SK-N-SH (cell line): Measurements from ENCODE around the gene RANGAP1. TPM values are rescaled to one million over a fixed set of nuclear protein-coding genes. Genes with fewer than 3 reads are reported as not detected.
A peak's percentile ranks its signal among the peaks of the same experiment; 100 is the strongest.
"Not testable (repeated sequence)": the region's sequence is repeated elsewhere in the genome, so short reads cannot be mapped to it uniquely, and the experiment has no call there.

Experiments used
- CTCF ChIA-PET: fragments of 300-600, 350-600 bp; formaldehyde crosslinking; extraction: SDS; loops from one replicate; lab custom pipeline; 2021; lab: Yijun Ruan, JAX
- POLR2A ChIA-PET: fragments of 350-600 bp; sonication (Branson Sonifier 250); formaldehyde crosslinking; extraction: SDS; loops from one replicate; lab custom pipeline; 2020; ENCODE audit warnings: antibody characterized with exemption, inconsistent platforms; lab: Yijun Ruan, JAX
- DNase-seq: peaks from one replicate; pipeline ENCODE4 v3.0.0; 2012
- H2AFZ ChIP-seq: fragments of 200-600 bp; sonication (generic); 2 replicates; pipeline ENCODE4 v1.8.1; 2016; ENCODE audit warnings: antibody characterized with exemption, mild to moderate bottlenecking, low read depth
- H3F3A ChIP-seq: fragments of 200-600 bp; sonication (generic); replicated peaks from 2 replicates; pipeline ENCODE3; 2016; ENCODE audit warnings: antibody characterized with exemption, mild to moderate bottlenecking; ENCODE audit not compliant: insufficient read depth
- H3K27ac ChIP-seq, 2 experiments: fragments of 200-500 bp in 1 of 2; fragments of 200-600 bp in 1 of 2; sonication (Bioruptor generic) in 1 of 2; sonication (generic), shearing (Covaris generic) in 1 of 2; 2 replicates each; pipeline versions ENCODE4 v1.5.1 to v1.6.1; 2014 to 2016; ENCODE audit warnings: low read depth in 2 of 2, inconsistent platforms in 1 of 2, low read length in 1 of 2, mild to moderate bottlenecking in 1 of 2, mixed read lengths in 1 of 2
- H3K27me3 ChIP-seq: fragments of 200-600 bp; sonication (generic), shearing (Covaris generic); 2 replicates; pipeline ENCODE4 v1.6.1; 2016; ENCODE audit warnings: mixed run types; ENCODE audit not compliant: insufficient read depth
- H3K36me3 ChIP-seq, 2 experiments: fragments of 200-500 bp in 1 of 2; fragments of 200-600 bp in 1 of 2; sonication (Bioruptor generic) in 1 of 2; sonication (generic) in 1 of 2; replicated peaks in 1 of 2; 2 replicates each; pipeline versions ENCODE3 to v1.5.1; 2014 to 2016; ENCODE audit warnings: low read length in 1 of 2, mild to moderate bottlenecking in 1 of 2; ENCODE audit not compliant: insufficient read depth in 2 of 2, control insufficient read depth in 1 of 2
- H3K4me1 ChIP-seq, 2 experiments: fragments of 200-500 bp in 1 of 2; fragments of 200-600 bp in 1 of 2; sonication (Bioruptor generic) in 1 of 2; sonication (generic), shearing (Covaris generic) in 1 of 2; 2 replicates each; pipeline versions ENCODE4 v1.5.1 to v1.6.1; 2014 to 2016; ENCODE audit warnings: low read depth in 1 of 2, low read length in 1 of 2, mixed run types in 1 of 2; ENCODE audit not compliant: insufficient read depth in 2 of 2, control insufficient read depth in 1 of 2
- H3K4me2 ChIP-seq: fragments of 200-600 bp; sonication (generic), shearing (Covaris generic); 2 replicates; pipeline ENCODE4 v1.6.1; 2017; ENCODE audit warnings: mixed run types
- H3K4me3 ChIP-seq, 2 experiments: fragments of 200-500 bp in 1 of 2; fragments of 200-600 bp in 1 of 2; sonication (Bioruptor generic) in 1 of 2; sonication (generic), shearing (Covaris generic) in 1 of 2; 2 replicates each; pipeline versions ENCODE4 v1.5.1 to v1.8.1; 2014 to 2016; ENCODE audit warnings: low read depth in 2 of 2, inconsistent platforms in 1 of 2, low read length in 1 of 2, mild to moderate bottlenecking in 1 of 2, mixed read lengths in 1 of 2, moderate library complexity in 1 of 2
- H3K79me2 ChIP-seq: fragments of 200-600 bp; sonication (generic); 2 replicates; pipeline ENCODE4 v1.8.1; 2017; ENCODE audit warnings: mild to moderate bottlenecking; ENCODE audit not compliant: insufficient read depth
- H3K9ac ChIP-seq: fragments of 200-600 bp; sonication (generic); 2 replicates; pipeline ENCODE4 v1.6.1; 2017; ENCODE audit warnings: mixed run types
- H3K9me2 ChIP-seq: fragments of 200-600 bp; sonication (generic); 2 replicates; pipeline ENCODE4 v1.6.1; 2017; ENCODE audit warnings: mixed run types
- H3K9me3 ChIP-seq: fragments of 200-600 bp; sonication (generic); 2 replicates; pipeline ENCODE4 v1.6.1; 2017; ENCODE audit warnings: mixed run types, mild to moderate bottlenecking, moderate library complexity
- H4K20me1 ChIP-seq: fragments of 200-600 bp; sonication (generic); 2 replicates; pipeline ENCODE4 v1.6.1; 2017; ENCODE audit warnings: mild to moderate bottlenecking, mixed run types; ENCODE audit not compliant: insufficient read depth
- EP300 ChIP-seq, 2 experiments: IDR thresholded peaks; 2 replicates each; pipeline versions ENCODE4 v1.4.0 to v1.6.1; 2012; ENCODE audit warnings: borderline replicate concordance in 1 of 2, low read depth in 1 of 2, low read length in 1 of 2
- EZH2phosphoT487 ChIP-seq: fragments of 200-600 bp; sonication (generic); IDR thresholded peaks from 2 replicates; pipeline ENCODE4 v1.6.1; 2017; ENCODE audit warnings: low read depth, mixed run types, mild to moderate bottlenecking, antibody characterized with exemption, moderate library complexity, borderline replicate concordance
- FOSL2 ChIP-seq: IDR thresholded peaks from 2 replicates; pipeline ENCODE4 v1.4.0; 2012; ENCODE audit warnings: low read depth, mild to moderate bottlenecking, moderate library complexity, borderline replicate concordance
- FOXM1 ChIP-seq: IDR thresholded peaks from 2 replicates; pipeline ENCODE4 v1.4.0; 2012; ENCODE audit warnings: low read depth, mild to moderate bottlenecking
- GABPA ChIP-seq: IDR thresholded peaks from 2 replicates; pipeline ENCODE4 v1.4.0; 2012; ENCODE audit warnings: low read depth, mild to moderate bottlenecking
- GATA2 ChIP-seq: sonication (generic); formaldehyde crosslinking; IDR thresholded peaks from 2 replicates; pipeline ENCODE4 v1.5.0; 2020; ENCODE audit warnings: mild to moderate bottlenecking, missing genetic modification reagents
- IRF3 ChIP-seq: fragments of 150-350 bp; IDR thresholded peaks from 2 replicates; pipeline ENCODE4 v1.6.1; 2016; ENCODE audit warnings: mild to moderate bottlenecking, low read depth, low read length
- JUND ChIP-seq: IDR thresholded peaks from 2 replicates; pipeline ENCODE4 v1.4.0; 2012
- RXRA ChIP-seq: IDR thresholded peaks from 2 replicates; pipeline ENCODE4 v1.4.0; 2012; ENCODE audit warnings: low read depth, mild to moderate bottlenecking, borderline replicate concordance
- WGBS: methylation state at CpG from one replicate; pipeline ENCODE4 v1.1.6; 2017; ENCODE audit warnings: low lambda C conversion rate; 5-methylcytosine and 5-hydroxymethylcytosine counted together
- polyA plus RNA-seq, 3 experiments: library from polyadenylated mRNA; depleted of rRNA; stranded (reverse); fragments of >200 nt; gene quantifications; 2 replicates each; pipeline ENCODE4 v1.2.3, GENCODE V29; 2012

RANGAP1 gene
- polyA plus RNA-seq, 1 of the 3 experiments (the other 2 are of a cell fraction), result 67.1 TPM

- no peaks in the 10 kb centered on the region for H3K9me2 ChIP-seq
- no peaks in the 10 kb centered on the region for H4K20me1 ChIP-seq
- peak overlapping the region; percentile 82; the same call in 1 of the 2 replicates for H2AFZ ChIP-seq
- H3K9me3 ChIP-seq, result no peaks in the 10 kb centered on the region
- DNase-seq, result no peak
- H3K4me1 ChIP-seq, result peaks cover 3 to 5% of the 10 kb centered on the region in 2 experiments; a peak in 2 of 4 replicates
- no peaks in the 10 kb centered on the region for H3K27me3 ChIP-seq
- POLR2A ChIA-PET, result interaction anchor here (1.1 kb wide), 1 partner anchor 14 kb away, joined by 8 read pairs; the partner anchor contains the start of gene RANGAP1
- H3K36me3 ChIP-seq, result no peaks in the 10 kb centered on the region
- no peak overlapping the region; a peak in 2 of 4 replicates for H3K27ac ChIP-seq
- peak overlapping the region; percentile 64 to 65 for H3K4me3 ChIP-seq
- peaks cover 8% of the 10 kb centered on the region for H3F3A ChIP-seq
- CTCF ChIA-PET, result no interaction called here
- TF ChIP-seq FOXM1, result no peak
- TF ChIP-seq IRF3, result no peak
- TF ChIP-seq EP300 (IDR thresholded peaks at IDR 0.05; ENCODE audit: borderline replicate concordance in 1 of 2, low read depth in 1 of 2, low read length in 1 of 2), result no peak
- no peak for TF ChIP-seq EZH2phosphoT487
- TF ChIP-seq RXRA, result no peak
- no peak for TF ChIP-seq GATA2 (CRISPR knock-in tag)
- H3K9ac ChIP-seq, result peak overlapping the region; percentile 93; the same call in 1 of the 2 replicates
- WGBS, result 49% methylated on average over 4 of the region's 7 CpGs
- peak overlapping the region; percentile 80 for H3K4me2 ChIP-seq
- H3K79me2 ChIP-seq, result peaks cover 52% of the 10 kb centered on the region
Measured at GRCh38 chr22:41300661-41301060, 14.7 kb upstream of the RANGAP1 start.

- no peaks in the 10 kb centered on the region for H3K9me2 ChIP-seq
- H3K9ac ChIP-seq, result no peak overlapping the region
- no peaks in the 10 kb centered on the region for H3K36me3 ChIP-seq
- H3K9me3 ChIP-seq, result no peaks in the 10 kb centered on the region
- H3K79me2 ChIP-seq, result peaks cover 16% of the 10 kb centered on the region
- no peak overlapping the region for H3K4me3 ChIP-seq
- DNase-seq, result no peak
- no peaks in the 10 kb centered on the region for H3F3A ChIP-seq
- ChIA-PET POLR2A (no interaction called here), CTCF (interaction anchor here (0.6 kb wide), 1 partner anchor 1917 kb away, joined by 3 read pairs; no protein-coding TSS in a partner anchor)
- TF ChIP-seq GABPA (no peak), IRF3 (no peak), JUND (no peak), FOSL2 (no peak)
- no peaks in the 10 kb centered on the region for H4K20me1 ChIP-seq
- H3K4me2 ChIP-seq, result no peak overlapping the region
- peaks cover 0 to 3% of the 10 kb centered on the region in 2 experiments; a peak in 1 of 4 replicates for H3K4me1 ChIP-seq
- H3K27me3 ChIP-seq, result no peaks in the 10 kb centered on the region
- no peak overlapping the region for H2AFZ ChIP-seq
- 100% methylated on average over 9 of the region's 9 CpGs for WGBS
- no peak overlapping the region for H3K27ac ChIP-seq
Measured at GRCh38 chr22:41296826-41297667, 11.1 kb upstream of the RANGAP1 start.

GRCh38 chr22:41294816-41295215 is 8.8 kb upstream of the RANGAP1 start:
- H3K9me2 ChIP-seq, CTCF ChIA-PET, H3K36me3 ChIP-seq, H4K20me1 ChIP-seq, H3K9ac ChIP-seq, H3K4me2 ChIP-seq, H3K4me3 ChIP-seq, H3K4me1 ChIP-seq, H3K9me3 ChIP-seq, H3F3A ChIP-seq, DNase-seq, H3K27ac ChIP-seq, H2AFZ ChIP-seq, H3K27me3 ChIP-seq, POLR2A ChIA-PET, H3K79me2 ChIP-seq: not testable (repeated sequence)
- WGBS, result 40% methylated on average over 2 of the region's 28 CpGs
